Measurements from ENCODE around the gene STAC3. TPM values are rescaled to one million over a fixed set of nuclear protein-coding genes. Genes with fewer than 3 reads are reported as not detected.

The STAC3 gene
- 0.50 and 0.59 TPM in 2 replicates for total RNA-seq

DNA sequence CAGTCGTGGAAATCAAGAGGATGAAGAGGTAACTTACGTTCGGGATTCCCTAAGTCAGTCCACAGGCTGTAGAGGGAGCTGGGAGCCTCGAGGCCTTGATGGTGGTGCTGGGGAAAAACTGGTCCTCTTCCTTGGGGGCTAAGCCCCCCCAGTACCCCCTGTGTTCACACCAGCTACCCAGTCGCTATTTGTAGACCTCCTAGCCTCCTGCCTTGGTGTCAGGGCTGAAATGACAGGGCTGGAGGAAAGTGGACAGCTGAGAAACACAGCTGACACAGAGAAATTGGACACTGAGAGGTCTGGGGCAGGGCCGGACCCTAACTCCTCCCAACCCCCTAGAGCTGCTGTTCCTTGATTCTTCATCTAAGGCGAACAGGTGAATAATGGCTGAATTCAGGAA lies at the start of gene STAC3:
TSS of gene STAC3 (minus strand) at position 232 of the 400 bp plus-strand sequence. CDS start 1,551 bp downstream, outside the sequence.

DNA sequence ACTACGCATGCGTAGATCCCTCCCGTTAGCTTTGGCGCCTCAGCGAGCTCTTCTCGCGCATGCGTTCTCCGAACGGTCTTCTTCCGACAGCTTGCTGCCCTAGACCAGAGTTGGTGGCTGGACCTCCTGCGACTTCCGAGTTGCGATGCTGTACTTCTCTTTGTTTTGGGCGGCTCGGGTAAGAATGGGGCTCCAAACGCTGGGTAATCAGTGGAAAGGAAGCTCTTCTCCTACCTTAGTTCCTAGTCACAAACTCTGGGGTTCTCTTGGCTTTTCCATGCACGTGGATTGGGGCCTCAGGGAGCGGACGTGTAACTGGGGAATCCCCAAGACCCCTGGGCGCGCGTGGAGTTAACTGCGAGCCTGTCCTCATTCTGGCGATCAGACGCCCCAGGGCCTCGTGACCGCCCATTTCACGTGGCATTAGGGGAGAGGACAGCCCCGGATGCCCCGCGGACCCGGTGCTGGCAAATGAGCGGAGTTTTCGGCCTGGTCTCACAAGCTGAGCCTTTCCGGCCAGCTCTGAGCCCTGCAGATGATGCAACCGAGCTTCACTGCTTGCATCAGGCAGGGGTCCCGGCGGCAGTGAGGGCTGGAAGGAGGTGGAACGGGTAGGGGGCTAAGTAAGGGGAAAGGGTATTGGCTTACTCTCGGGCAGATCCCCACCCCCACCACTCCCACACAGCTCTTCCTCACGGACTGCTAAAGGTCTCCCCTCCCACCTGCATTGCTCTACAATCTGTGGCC lies 21.2 kb downstream of the STAC3 start, which contains the start of gene SHMT2:
TSS of gene SHMT2 (plus strand) at position 78 of the 747 bp plus-strand sequence. CDS start at position 146, 68 bp downstream.

DNA sequence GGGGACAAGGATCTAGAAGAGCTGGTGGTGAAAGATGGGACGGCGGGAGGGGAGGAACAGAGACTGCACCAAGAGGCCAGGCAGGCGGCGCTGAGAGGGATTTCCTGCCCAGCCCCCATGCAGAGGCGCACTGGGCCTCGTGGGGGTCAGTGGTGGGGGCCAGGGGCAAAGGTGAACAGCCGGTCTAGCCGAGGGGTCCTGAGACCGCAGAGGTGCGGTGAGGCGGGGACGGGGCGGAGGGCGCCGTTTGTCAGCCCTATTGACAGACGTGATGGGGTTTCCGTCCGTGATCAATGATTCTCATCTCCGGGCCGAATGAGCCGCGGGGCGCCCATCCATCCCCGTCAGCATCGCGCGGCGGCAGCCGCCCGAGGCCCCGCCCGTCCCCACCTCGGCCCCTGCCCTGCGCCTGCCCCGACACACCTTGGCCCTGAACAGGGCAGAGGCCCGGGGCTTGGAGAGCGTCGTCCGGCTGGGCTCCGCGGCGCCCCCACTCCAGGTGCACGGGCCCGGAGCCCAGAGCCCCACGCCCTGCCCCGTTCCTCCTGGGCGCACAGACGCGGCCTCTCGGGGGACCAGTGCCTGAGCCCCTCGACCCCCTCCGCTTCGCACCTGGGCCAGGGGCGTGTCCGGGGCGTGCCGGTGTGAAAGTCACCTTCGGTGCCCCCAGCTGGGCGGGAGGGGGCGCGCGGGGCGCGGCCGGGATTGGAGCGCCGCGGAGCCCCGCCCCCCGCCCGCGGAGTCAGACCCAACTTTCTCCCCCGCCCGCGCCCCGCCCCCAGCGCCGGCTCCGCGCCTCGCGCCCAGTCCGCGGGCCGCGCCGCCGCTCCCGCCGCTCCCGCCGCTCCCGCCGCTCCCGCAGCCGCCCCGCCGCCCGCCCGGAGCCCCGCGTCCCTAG lies 34.7 kb downstream of the STAC3 start, which contains the start of gene NXPH4:
TSS of gene NXPH4 (plus strand) at position 781 of the 898 bp plus-strand sequence. CDS start 176 bp downstream, outside the sequence.

Other genes starting within 250 kb of the STAC3 start
- gene ZBTB39, start 244.6 kb downstream of the STAC3 start, total RNA-seq = 2.8 and 3.4 TPM in 2 replicates
- gene TAC3, start 234.7 kb downstream of the STAC3 start, total RNA-seq = 0.34 TPM in 1 of 2 replicates, not detected in the other
- not detected in 2 replicates for gene MYO1A, start 201.1 kb downstream of the STAC3 start, total RNA-seq
- 9.5 and 11.4 TPM in 2 replicates for gene NEMP1, start 172.4 kb downstream of the STAC3 start, total RNA-seq
- gene NAB2, start 162.1 kb downstream of the STAC3 start, total RNA-seq = 45.7 and 49.2 TPM in 2 replicates
- gene STAT6, start 139.8 kb downstream of the STAC3 start, total RNA-seq = 64.7 and 73.6 TPM in 2 replicates
- gene LRP1, start 122.7 kb downstream of the STAC3 start, total RNA-seq = 29.8 and 32.9 TPM in 2 replicates
- gene LRP1-AS, start 103.6 kb downstream of the STAC3 start, total RNA-seq = not detected in 2 replicates
- gene NXPH4, start 34.4 kb downstream of the STAC3 start, total RNA-seq = 0.50 and 1.5 TPM in 2 replicates
- 293 and 322 TPM in 2 replicates for gene SHMT2, start 21.5 kb downstream of the STAC3 start, total RNA-seq
- gene R3HDM2, start 179.9 kb upstream of the STAC3 start, total RNA-seq = 16.8 and 18.7 TPM in 2 replicates
- gene INHBC, start 183.6 kb upstream of the STAC3 start, total RNA-seq = under 0.01 TPM in 1 of 2 replicates, not detected in the other
- gene INHBE, start 204.1 kb upstream of the STAC3 start, total RNA-seq = 8.0 and 10.9 TPM in 2 replicates
- 1.5 and 1.8 TPM in 2 replicates for gene GLI1, start 208.6 kb upstream of the STAC3 start, total RNA-seq
- gene ARHGAP9, start 228.7 kb upstream of the STAC3 start, total RNA-seq = not detected in 2 replicates
- 160 and 168 TPM in 2 replicates for gene MARS1, start 236.9 kb upstream of the STAC3 start, total RNA-seq

Data from bronchus fibroblast of lung (primary cell).